Adrenal gland (tissue), 12 donors: Measurements from ENCODE around the gene GAS2. TPM values are rescaled to one million over a fixed set of nuclear protein-coding genes. Genes with fewer than 3 reads are reported as not detected.

Experiments used
- DNase-seq, 7 donors: peaks; one replicate each; pipeline ENCODE4 v3.0.0-alpha.2; 2019 to 2020
- H3K27ac ChIP-seq, 5 donors: fragments of 200-600 bp; sonication (generic) in 4 of 5; 1 replicate in 3 of 5; 2 replicates in 2 of 5; pipeline versions ENCODE4 v1.5.1 to v1.8.0; 2016 to 2020; ENCODE audit warnings: mild to moderate bottlenecking in 1 of 5
- H3K27me3 ChIP-seq: fragments of 200-600 bp; 2 replicates; pipeline ENCODE4 v1.8.0; 2021
- H3K36me3 ChIP-seq, 2 donors: fragments of 200-600 bp; replicated peaks in 1 of 2; 1 replicate in 1 of 2; 2 replicates in 1 of 2; pipeline versions ENCODE4 v1.5.1 to v1.8.0; 2018 to 2022
- H3K4me1 ChIP-seq, 2 donors: fragments of 200-600 bp; replicated peaks in 1 of 2; 1 replicate in 1 of 2; 2 replicates in 1 of 2; pipeline versions ENCODE4 v1.5.1 to v1.8.0; 2018 to 2021
- H3K4me3 ChIP-seq, 4 donors: fragments of 200-600 bp; sonication (generic) in 3 of 4; one replicate each; pipeline ENCODE4 v1.5.1; 2016 to 2018
- H3K9me3 ChIP-seq, 3 donors: fragments of 200-600 bp; sonication (generic) in 1 of 3; replicated peaks in 1 of 3; 1 replicate in 2 of 3; 2 replicates in 1 of 3; pipeline versions ENCODE4 v1.5.1 to v1.8.0; 2016 to 2021
- CTCF ChIP-seq, 6 experiments: fragments of 450-650 bp in 4 of 6; fragments of 200-600 bp in 2 of 6; sonication (generic) in 1 of 6; IDR thresholded peaks; 1 replicate in 5 of 6; 2 replicates in 1 of 6; pipeline versions ENCODE4 v1.5.1 to v1.8.0; 2016 to 2021; ENCODE audit warnings: antibody characterized with exemption in 6 of 6, mild to moderate bottlenecking in 2 of 6, moderate library complexity in 1 of 6
- POLR2A ChIP-seq, 2 donors: fragments of 450-650 bp; IDR thresholded peaks; one replicate each; pipeline ENCODE4 v1.6.1; 2017; ENCODE audit warnings: antibody characterized with exemption in 2 of 2, mild to moderate bottlenecking in 2 of 2, moderate library complexity in 1 of 2
- WGBS, 4 donors: extraction: QIAGEN DNeasy Blood & Tissue Kit in 2 of 4; methylation state at CpG; one replicate each; pipeline versions ENCODE4 v1.1.5 to v1.1.7; 2013 to 2017; 5-methylcytosine and 5-hydroxymethylcytosine counted together
- intact Hi-C, 2 donors: fragments of 100-400 bp; cut with DNase I; formaldehyde crosslinking; loops; one replicate each; pipeline versions ENCODE4 v1.14.1 to v1.15.0; 2022 to 2023
- polyA plus RNA-seq, 3 donors: library from polyadenylated mRNA; stranded (reverse); fragments of 200-250 nt in 2 of 3; fragments of 350-450 nt in 1 of 3; fragmentation: Illumina TruSeq in 1 of 3; extraction: RNeasy Lipid Tissue Mini Kit (QIAGEN cat#74804) in 1 of 3; gene quantifications; one replicate each; pipeline ENCODE4 v1.2.3, GENCODE V29; 2013 to 2014
- total RNA-seq, 9 donors: library from RNA; depleted of rRNA in 4 of 9; stranded (reverse); fragments of >200 nt in 4 of 9; fragments of 120-200 nt in 1 of 9; fragmentation: NEBNext Ultra II Directional in 1 of 9; extraction: Animal tissue kit (Norgen Biotek cat#: 25700) in 1 of 9; gene quantifications; one replicate each; pipeline versions ENCODE4 v1.1.0 to v1.2.4, GENCODE V29; 2013 to 2023
- donor health status: healthy with polysubstance abuse.
- donor health status: Bipolar disorder and iron deficiency.
- donor health status: DM: yes; HTN: yes; CAD: no.
- donor health status: DM: no; HTN: no; CAD: no.
- donor health status: DM: no; HTN: no; CAD: no.
- donor health status: DM: yes; HTN: yes; CAD: no.

GAS2 gene
- total and polyA plus RNA-seq, 12 donors, result 0.56 to 14.8 (median 2.3) TPM

GRCh38 chr11:22778642-22779041, 112.2 kb downstream of the GAS2 start:
- H3K4me1 ChIP-seq, result no peaks in the 10 kb centered on the region
- no peak for TF ChIP-seq CTCF (IDR thresholded peaks at IDR 0.05)
- no peak for TF ChIP-seq POLR2A (IDR thresholded peaks at IDR 0.05)
- DNase-seq, result no peak
- intact Hi-C loops, result no loop called here
- H3K4me3 ChIP-seq, result no peak overlapping the region
- H3K36me3 ChIP-seq, result no peaks in the 10 kb centered on the region
- no peaks in the 10 kb centered on the region for H3K9me3 ChIP-seq
- no peak overlapping the region for H3K27ac ChIP-seq
- H3K27me3 ChIP-seq, result no peaks in the 10 kb centered on the region

- H3K27me3 ChIP-seq, result no peaks in the 10 kb centered on the region
- TF ChIP-seq POLR2A (IDR thresholded peaks at IDR 0.05) (no peak), CTCF (IDR thresholded peaks at IDR 0.05) (no peak)
- H3K9me3 ChIP-seq, result no peaks in the 10 kb centered on the region
- H3K4me3 ChIP-seq, result no peak overlapping the region
- H3K36me3 ChIP-seq, result no peaks in the 10 kb centered on the region
- intact Hi-C loops, result loop anchor here in 1 of 2 donors (5.0 kb wide), 1 partner anchor 448 kb away; no protein-coding TSS in a partner anchor
- H3K27ac ChIP-seq, result no peak overlapping the region
- WGBS, 4 donors, result 61 to 86% (median 79%) methylated on average over 5 of the region's 5 CpGs
- no peaks in the 10 kb centered on the region for H3K4me1 ChIP-seq
- no peak for DNase-seq
These were observed 113.4 kb downstream of the GAS2 start for GRCh38 chr11:22779850-22780249.

GRCh38 chr11:22780952-22781593, 114.7 kb downstream of the GAS2 start:
- Histone ChIP-seq H3K4me3 (no peak overlapping the region), H3K27ac (no peak overlapping the region), H3K36me3 (no peaks in the 10 kb centered on the region), H3K27me3 (no peaks in the 10 kb centered on the region), H3K4me1 (no peaks in the 10 kb centered on the region), H3K9me3 (no peaks in the 10 kb centered on the region)
- TF ChIP-seq CTCF (IDR thresholded peaks at IDR 0.05) (no peak), POLR2A (IDR thresholded peaks at IDR 0.05) (no peak)
- intact Hi-C loops, result loop anchor here in 1 of 2 donors (5.0 kb wide), 1 partner anchor 449 kb away; no protein-coding TSS in a partner anchor
- DNase-seq, result no peak
- 46 to 60% (median 49%) methylated on average over 3 of the region's 3 CpGs for WGBS, 4 donors

GRCh38 chr11:22785251-22785650, 118.8 kb downstream of the GAS2 start:
- no peak for DNase-seq
- intact Hi-C loops, result loop anchor here in 1 of 2 donors (5.0 kb wide), 1 partner anchor 443 kb away; no protein-coding TSS in a partner anchor
- Histone ChIP-seq H3K27me3 (no peaks in the 10 kb centered on the region), H3K27ac (no peak overlapping the region), H3K36me3 (no peaks in the 10 kb centered on the region), H3K9me3 (no peaks in the 10 kb centered on the region), H3K4me1 (peaks cover 0 to 4% of the 10 kb centered on the region in 2 donors), H3K4me3 (no peak overlapping the region)
- TF ChIP-seq CTCF (IDR thresholded peaks at IDR 0.05), result no peak
- TF ChIP-seq POLR2A (IDR thresholded peaks at IDR 0.05), result no peak
